K562 (cell line): ENCODE data around the gene TTC39C. TPM values are rescaled to one million over a fixed set of nuclear protein-coding genes. Genes with fewer than 3 reads are reported as not detected.

ENCODE experiments used
- ATAC-seq: fragments of 200-7000 bp; cut with Tn5 transposase; 3 replicates; pipeline ENCODE4 v1.9.1; 2020; ENCODE audit warnings: moderate library complexity
- BruUV-seq: library from RNA; stranded (reverse); fragments of 400-500 nt; replicated peaks from 2 replicates; lab custom pipeline; 2021; lab: Mats Ljungman, UMichigan
- CTCF ChIA-PET: fragments of 300-600 bp; formaldehyde crosslinking; extraction: SDS; loops from one replicate; lab custom pipeline; 2021; ENCODE audit warnings: low intra/inter-chr PET ratio; lab: Yijun Ruan, JAX
- POLR2A ChIA-PET: fragments of 300-600, 350-650 bp; sonication (Branson Sonifier 250); formaldehyde crosslinking; extraction: SDS; loops from one replicate; lab custom pipeline; 2021; ENCODE audit warnings: antibody characterized with exemption, inconsistent platforms; lab: Yijun Ruan, JAX
- DNase-seq, 4 experiments: peaks; one replicate each; pipeline versions ENCODE4 v3.0.0 to v3.0.0-alpha.2; 2011 to 2018; ENCODE audit warnings: low spot score in 3 of 4, mixed read lengths in 3 of 4; ENCODE audit errors: extremely low read depth in 1 of 4
- FAIRE-seq: peaks from 2 replicates; lab custom pipeline; 2011; peaks lifted over from hg19 to GRCh38; lab: Jason Lieb, UNC
- H2AFZ ChIP-seq: 2 replicates; pipeline ENCODE4 v1.6.0; 2011; ENCODE audit warnings: low read depth, low read length, control low read depth, inconsistent platforms
- H3K27ac ChIP-seq: fragments of 200-600 bp; 3 replicates; pipeline ENCODE4 v1.8.0; 2011; ENCODE audit warnings: low read depth, mild to moderate bottlenecking, control low read depth, inconsistent platforms, low read length, moderate library complexity, mixed read lengths; ENCODE audit errors: extremely low read depth
- H3K27me3 ChIP-seq, 2 experiments: fragments of 300-600 bp in 1 of 2; 2 replicates in 1 of 2; 3 replicates in 1 of 2; pipeline versions ENCODE4 v1.6.0 to v1.8.0; 2011; ENCODE audit warnings: inconsistent platforms in 2 of 2, low read length in 2 of 2, mild to moderate bottlenecking in 1 of 2, mixed read lengths in 1 of 2, moderate library complexity in 1 of 2; ENCODE audit not compliant: control insufficient read depth in 2 of 2, insufficient read depth in 2 of 2
- H3K36me3 ChIP-seq: fragments of 300-600 bp; 3 replicates; pipeline ENCODE4 v1.8.0; 2011; ENCODE audit warnings: mild to moderate bottlenecking, low read length, inconsistent platforms; ENCODE audit not compliant: control insufficient read depth, insufficient read depth
- H3K4me1 ChIP-seq, 2 experiments: fragments of 200-600 bp in 1 of 2; replicated peaks in 1 of 2; 2 replicates in 1 of 2; 3 replicates in 1 of 2; pipeline versions ENCODE4 v1.5.1 to v1.8.0; 2011; ENCODE audit warnings: inconsistent platforms in 2 of 2, low read length in 2 of 2, mild to moderate bottlenecking in 1 of 2, mixed read lengths in 1 of 2, moderate library complexity in 1 of 2; ENCODE audit not compliant: control insufficient read depth in 2 of 2, insufficient read depth in 2 of 2
- H3K4me2 ChIP-seq: 2 replicates; pipeline ENCODE4 v1.6.1; 2011; ENCODE audit warnings: low read length, control low read depth, inconsistent platforms, mixed read lengths; ENCODE audit not compliant: insufficient read depth
- H3K4me3 ChIP-seq: fragments of 200-600 bp; sonication (generic), shearing (Covaris generic); 2 replicates; pipeline ENCODE4 v1.5.1; 2016; ENCODE audit warnings: control low read depth, inconsistent platforms
- H3K79me2 ChIP-seq: fragments of 200-600 bp; 3 replicates; pipeline ENCODE4 v1.8.0; 2011; ENCODE audit warnings: low read length, inconsistent platforms; ENCODE audit not compliant: control insufficient read depth, insufficient read depth
- H3K9ac ChIP-seq, 2 experiments: 2 replicates each; pipeline versions ENCODE4 v1.6.0 to v1.6.1; 2011; ENCODE audit warnings: low read depth in 2 of 2, low read length in 2 of 2, control low read depth in 1 of 2, inconsistent platforms in 1 of 2, mild to moderate bottlenecking in 1 of 2, mixed read lengths in 1 of 2; ENCODE audit not compliant: insufficient read depth in 1 of 2
- H3K9me1 ChIP-seq: one replicate; pipeline ENCODE4 v1.6.0; 2011; ENCODE audit warnings: inconsistent platforms, mild to moderate bottlenecking, low read length, moderate library complexity; ENCODE audit not compliant: control insufficient read depth, insufficient read depth
- H3K9me3 ChIP-seq: replicated peaks from 2 replicates; pipeline ENCODE4 v1.5.1; 2011; ENCODE audit warnings: low read depth, low read length, inconsistent platforms; ENCODE audit not compliant: control insufficient read depth, insufficient read depth
- H4K20me1 ChIP-seq: replicated peaks from 2 replicates; pipeline ENCODE4 v1.6.1; 2011; ENCODE audit warnings: low read length, inconsistent platforms, mixed read lengths; ENCODE audit not compliant: control insufficient read depth, insufficient read depth
- CREBBP ChIP-seq: IDR thresholded peaks from one replicate; pipeline ENCODE4 v1.6.1; 2012; ENCODE audit warnings: low read depth, mild to moderate bottlenecking, control low read depth, inconsistent platforms, low read length
- DMBX1 ChIP-seq: fragments of 250-450 bp; sonication (Bioruptor Pico); IDR thresholded peaks from 2 replicates; pipeline ENCODE4 v1.8.0; 2022; ENCODE audit warnings: inconsistent platforms, mild to moderate bottlenecking, moderate library complexity, borderline replicate concordance
- NFYB ChIP-seq: IDR thresholded peaks from 2 replicates; pipeline ENCODE4 v1.6.1; 2011; ENCODE audit warnings: mild to moderate bottlenecking, moderate library complexity; ENCODE audit not compliant: insufficient read length; ENCODE audit errors: extremely low read depth
- NR2C2 ChIP-seq, 2 experiments: fragments of 200-800 bp in 1 of 2; sonication (Bioruptor generic) in 1 of 2; sonication (generic) in 1 of 2; formaldehyde crosslinking in 1 of 2; IDR thresholded peaks; 2 replicates each; pipeline versions ENCODE4 v1.6.1 to v1.8.0; 2016 to 2022; ENCODE audit warnings: mild to moderate bottlenecking in 1 of 2, missing compliant biosample characterization in 1 of 2, missing genetic modification characterization in 1 of 2, missing genetic modification reagents in 1 of 2
- POLR2AphosphoS2 ChIP-seq: IDR thresholded peaks from 2 replicates; pipeline ENCODE4 v1.6.1; 2012; ENCODE audit warnings: low read length, improper control_type of control experiment
- RBM17 ChIP-seq: fragments of 200-400 bp; formaldehyde crosslinking; IDR thresholded peaks from 2 replicates; pipeline ENCODE4 v1.6.1; 2017; ENCODE audit warnings: low read depth, mild to moderate bottlenecking, low read length, borderline replicate concordance
- SMARCB1 ChIP-seq: IDR thresholded peaks from 2 replicates; pipeline ENCODE4 v1.6.1; 2011; ENCODE audit warnings: improper control_type of control experiment, low read depth; ENCODE audit not compliant: insufficient read length
- TEAD1 ChIP-seq, 2 experiments: fragments of 450-650 bp in 1 of 2; sonication (generic) in 1 of 2; formaldehyde crosslinking; IDR thresholded peaks; 2 replicates each; pipeline versions ENCODE4 v1.4.0 to v1.8.0; 2020 to 2022; ENCODE audit warnings: mild to moderate bottlenecking in 2 of 2, missing genetic modification reagents in 1 of 2
- ZNF444 ChIP-seq: fragments of 250-450 bp; sonication (Bioruptor Pico); IDR thresholded peaks from 2 replicates; pipeline ENCODE4 v1.4.0; 2020; ENCODE audit warnings: mild to moderate bottlenecking, moderate library complexity
- ZNF655 ChIP-seq: fragments of 250-450 bp; sonication (Bioruptor Pico); IDR thresholded peaks from 2 replicates; pipeline ENCODE4 v1.5.0; 2021
- ZNF77 ChIP-seq: fragments of 250-450 bp; sonication (Bioruptor Pico); IDR thresholded peaks from 2 replicates; pipeline ENCODE4 v1.5.0; 2020
- ZNF778 ChIP-seq: fragments of 450-650 bp; formaldehyde crosslinking; IDR thresholded peaks from 2 replicates; pipeline ENCODE4 v1.4.0; 2020; ENCODE audit warnings: mild to moderate bottlenecking, moderate library complexity
- WGBS: fragments of 100-300 bp; shearing (Covaris generic); methylation state at CpG from one replicate; pipeline ENCODE4 v1.1.6; 2016; ENCODE audit warnings: low coverage, mixed read lengths; ENCODE audit not compliant: insufficient coverage; ENCODE audit errors: missing lambda C conversion rate; 5-methylcytosine and 5-hydroxymethylcytosine counted together
- in situ Hi-C: fragments of 300-500 bp; cut with MboI; formaldehyde crosslinking; loops from 4 replicates; pipeline ENCODE4 v1.15.0; 2018; ENCODE audit warnings: inconsistent platforms, mixed read lengths
- intact Hi-C: fragments of 100-400 bp; cut with micrococcal nuclease; formaldehyde crosslinking; loops from 2 replicates; pipeline ENCODE4 v1.14.2; 2022
- polyA plus RNA-seq, 8 experiments: library from polyadenylated mRNA; depleted of rRNA in 4 of 8; stranded (reverse) in 5 of 8; unstranded in 3 of 8; fragments of >200 nt; fragmentation: Nextera tagmentation in 2 of 8; fragmentation: Illumina TruSeq in 1 of 8; extraction: Ambion mirVana in 2 of 8; extraction: Trizol in 1 of 8; gene quantifications; 2 replicates each; pipeline versions ENCODE4 v1.2.1 to v1.2.3, GENCODE V29; 2011 to 2014; ENCODE audit warnings: inconsistent platforms in 1 of 8, missing spikeins in 1 of 8
- total RNA-seq, 7 experiments: library from RNA; depleted of rRNA in 6 of 7; stranded (reverse); fragments of >200 nt in 6 of 7; fragmentation: Illumina TruSeq in 2 of 7; extraction: Trizol in 2 of 7; gene quantifications; 2 replicates each; pipeline versions ENCODE4 v1.2.1 to v1.2.3, GENCODE V29; 2011 to 2021; ENCODE audit warnings: low replicate concordance in 1 of 7
- TF ChIP-seq, protein P1 (sequence below): fragments of 450-650 bp; formaldehyde crosslinking; IDR thresholded peaks from 2 replicates; pipeline ENCODE4 v1.4.0; 2020; ENCODE audit warnings: mild to moderate bottlenecking, moderate library complexity
- TF ChIP-seq, protein P2 (sequence below): sonication (generic); formaldehyde crosslinking; IDR thresholded peaks from 2 replicates; pipeline ENCODE4 v1.8.1; 2023; ENCODE audit warnings: mild to moderate bottlenecking, missing genetic modification reagents
- TF ChIP-seq, protein P3 (sequence below): fragments of 250-450 bp; sonication (Bioruptor Pico); IDR thresholded peaks from 2 replicates; pipeline ENCODE4 v1.5.1; 2021; ENCODE audit warnings: mild to moderate bottlenecking

The TTC39C gene
- total and polyA plus RNA-seq, 9 of the 15 experiments (the other 6 are each of a cell fraction or from before 2014, with no cell fraction given), result 0.01 to 0.58 (median 0.18) TPM; not detected in 5

GRCh38 chr18:24010673-24011072 is 3.9 kb upstream of the TTC39C start:
- 0% methylated on average over 7 of the region's 7 CpGs for WGBS

More at GRCh38 chr18:24010673-24011072, 3.9 kb upstream of the TTC39C start:
- Histone ChIP-seq H3K27ac (no peak overlapping the region), H3K79me2 (no peaks in the 10 kb centered on the region), H3K36me3 (no peaks in the 10 kb centered on the region), H3K4me1 (peaks cover 0 to 17% of the 10 kb centered on the region in 2 experiments; a peak in 2 of 5 replicates), H4K20me1 (no peaks in the 10 kb centered on the region), H3K27me3 (peaks cover 17 to 20% of the 10 kb centered on the region in 2 experiments), H3K9me3 (no peaks in the 10 kb centered on the region), H3K9ac (no peak overlapping the region), H2AFZ (no peak overlapping the region), H3K4me2 (no peak overlapping the region), H3K4me3 (no peak overlapping the region), H3K9me1 (no peaks in the 10 kb centered on the region)
- CTCF ChIA-PET, result no interaction called here
- TF ChIP-seq NFYB, result no peak
- no peak for TF ChIP-seq ZNF77 (CRISPR knock-in tag)
- TF ChIP-seq NR2C2 (CRISPR knock-in tag; IDR thresholded peaks at IDR 0.05), result no peak
- TF ChIP-seq NR2C2 (tag; IDR thresholded peaks at IDR 0.05), result no peak
- TF ChIP-seq SMARCB1, result no peak
- TF ChIP-seq CREBBP, result no peak
- no peak for TF ChIP-seq ZNF655 (CRISPR knock-in tag)
- TF ChIP-seq, protein P1, sequence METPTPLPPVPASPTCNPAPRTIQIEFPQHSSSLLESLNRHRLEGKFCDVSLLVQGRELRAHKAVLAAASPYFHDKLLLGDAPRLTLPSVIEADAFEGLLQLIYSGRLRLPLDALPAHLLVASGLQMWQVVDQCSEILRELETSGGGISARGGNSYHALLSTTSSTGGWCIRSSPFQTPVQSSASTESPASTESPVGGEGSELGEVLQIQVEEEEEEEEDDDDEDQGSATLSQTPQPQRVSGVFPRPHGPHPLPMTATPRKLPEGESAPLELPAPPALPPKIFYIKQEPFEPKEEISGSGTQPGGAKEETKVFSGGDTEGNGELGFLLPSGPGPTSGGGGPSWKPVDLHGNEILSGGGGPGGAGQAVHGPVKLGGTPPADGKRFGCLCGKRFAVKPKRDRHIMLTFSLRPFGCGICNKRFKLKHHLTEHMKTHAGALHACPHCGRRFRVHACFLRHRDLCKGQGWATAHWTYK (CRISPR knock-in tag), result no peak
- no peak for TF ChIP-seq TEAD1 (CRISPR knock-in tag; IDR thresholded peaks at IDR 0.05)
- TF ChIP-seq ZNF444 (CRISPR knock-in tag), result no peak
- TF ChIP-seq ZNF778, result no peak
- no peak for TF ChIP-seq POLR2AphosphoS2
- TF ChIP-seq, protein P2, sequence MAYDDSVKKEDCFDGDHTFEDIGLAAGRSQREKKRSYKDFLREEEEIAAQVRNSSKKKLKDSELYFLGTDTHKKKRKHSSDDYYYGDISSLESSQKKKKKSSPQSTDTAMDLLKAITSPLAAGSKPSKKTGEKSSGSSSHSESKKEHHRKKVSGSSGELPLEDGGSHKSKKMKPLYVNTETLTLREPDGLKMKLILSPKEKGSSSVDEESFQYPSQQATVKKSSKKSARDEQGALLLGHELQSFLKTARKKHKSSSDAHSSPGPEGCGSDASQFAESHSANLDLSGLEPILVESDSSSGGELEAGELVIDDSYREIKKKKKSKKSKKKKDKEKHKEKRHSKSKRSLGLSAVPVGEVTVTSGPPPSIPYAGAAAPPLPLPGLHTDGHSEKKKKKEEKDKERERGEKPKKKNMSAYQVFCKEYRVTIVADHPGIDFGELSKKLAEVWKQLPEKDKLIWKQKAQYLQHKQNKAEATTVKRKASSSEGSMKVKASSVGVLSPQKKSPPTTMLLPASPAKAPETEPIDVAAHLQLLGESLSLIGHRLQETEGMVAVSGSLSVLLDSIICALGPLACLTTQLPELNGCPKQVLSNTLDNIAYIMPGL, result no peak
- no peak for TF ChIP-seq RBM17
- TF ChIP-seq, protein P3, sequence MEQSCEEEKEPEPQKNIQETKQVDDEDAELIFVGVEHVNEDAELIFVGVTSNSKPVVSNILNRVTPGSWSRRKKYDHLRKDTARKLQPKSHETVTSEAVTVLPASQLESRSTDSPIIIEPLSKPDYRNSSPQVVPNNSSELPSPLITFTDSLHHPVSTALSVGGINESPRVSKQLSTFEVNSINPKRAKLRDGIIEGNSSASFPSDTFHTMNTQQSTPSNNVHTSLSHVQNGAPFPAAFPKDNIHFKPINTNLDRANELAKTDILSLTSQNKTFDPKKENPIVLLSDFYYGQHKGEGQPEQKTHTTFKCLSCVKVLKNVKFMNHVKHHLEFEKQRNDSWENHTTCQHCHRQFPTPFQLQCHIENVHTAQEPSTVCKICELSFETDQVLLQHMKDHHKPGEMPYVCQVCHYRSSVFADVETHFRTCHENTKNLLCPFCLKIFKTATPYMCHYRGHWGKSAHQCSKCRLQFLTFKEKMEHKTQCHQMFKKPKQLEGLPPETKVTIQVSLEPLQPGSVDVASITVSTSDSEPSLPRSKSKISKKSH (CRISPR knock-in tag), result no peak
- no peak for TF ChIP-seq DMBX1 (CRISPR knock-in tag)
- BruUV-seq, result no TSS peak
- ATAC-seq (no peak), FAIRE-seq (no peak), DNase-seq (no peak)
- intact Hi-C loops, result loop anchor here (10.0 kb wide), 1 partner anchor 104 kb away; no protein-coding TSS in a partner anchor
- POLR2A ChIA-PET, result interaction anchor here (0.7 kb wide), 1 partner anchor 33 kb away, joined by 3 read pairs; no protein-coding TSS in a partner anchor
- in situ Hi-C loops, result no loop called here
